GM23338 (cell line): ENCODE data around the gene USH2A.

Experiments used
- CREB1 ChIP-seq: fragments of 250-450 bp; sonication (Bioruptor Pico); IDR thresholded peaks from 2 replicates; pipeline ENCODE4 v1.5.0; 2020; ENCODE audit warnings: low read depth, mild to moderate bottlenecking, moderate library complexity
- EZH2 ChIP-seq: fragments of 200-600 bp; sonication (generic); IDR thresholded peaks from one replicate; pipeline ENCODE4 v1.8.0; 2017; ENCODE audit warnings: antibody characterized with exemption, mild to moderate bottlenecking, low read depth; ENCODE audit not compliant: unreplicated experiment
- POLR2AphosphoS5 ChIP-seq: IDR thresholded peaks from 2 replicates; pipeline ENCODE4 v1.6.1; 2016; ENCODE audit warnings: antibody characterized with exemption, low read depth
- STAT1 ChIP-seq: IDR thresholded peaks from one replicate; pipeline ENCODE4 v1.6.1; 2016; ENCODE audit warnings: antibody characterized with exemption; ENCODE audit not compliant: unreplicated experiment
- TF ChIP-seq, protein P1 (sequence below), 2 experiments: fragments of 200-600 bp in 1 of 2; sonication (generic) in 1 of 2; conservative IDR thresholded peaks; 2 replicates each; pipeline versions ENCODE4 v1.5.1 to v1.6.1; 2016 to 2017; ENCODE audit warnings: antibody characterized with exemption in 2 of 2, low read depth in 2 of 2, mild to moderate bottlenecking in 2 of 2, moderate library complexity in 1 of 2
- TF ChIP-seq, protein P2 (sequence below): IDR thresholded peaks from one replicate; pipeline ENCODE4 v1.6.1; 2018; ENCODE audit warnings: antibody characterized with exemption; ENCODE audit not compliant: unreplicated experiment
- TF ChIP-seq, protein P3 (sequence below): IDR thresholded peaks from 2 replicates; pipeline ENCODE4 v1.6.1; 2016; ENCODE audit warnings: antibody characterized with exemption

DNA sequence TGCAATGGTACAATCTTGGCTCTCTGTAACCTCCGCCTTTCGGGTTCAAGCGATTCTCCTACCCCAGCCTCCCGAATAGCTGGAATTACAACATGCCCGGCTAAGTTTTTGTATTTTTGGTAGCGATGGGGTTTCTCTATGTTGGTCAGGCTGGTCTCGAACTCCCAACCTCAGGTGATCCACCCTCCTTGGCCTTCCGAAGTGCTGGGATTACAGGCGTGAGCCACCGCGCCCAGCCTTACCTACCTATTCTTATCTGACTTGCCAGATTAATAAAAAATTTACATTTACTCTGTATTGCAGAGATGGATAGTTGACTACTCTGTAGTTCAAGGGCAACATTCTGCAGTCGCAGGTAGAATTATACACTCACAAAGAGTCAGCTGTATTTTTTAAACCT is 496.6 kb downstream of the USH2A start:
- TF ChIP-seq, protein P1, sequence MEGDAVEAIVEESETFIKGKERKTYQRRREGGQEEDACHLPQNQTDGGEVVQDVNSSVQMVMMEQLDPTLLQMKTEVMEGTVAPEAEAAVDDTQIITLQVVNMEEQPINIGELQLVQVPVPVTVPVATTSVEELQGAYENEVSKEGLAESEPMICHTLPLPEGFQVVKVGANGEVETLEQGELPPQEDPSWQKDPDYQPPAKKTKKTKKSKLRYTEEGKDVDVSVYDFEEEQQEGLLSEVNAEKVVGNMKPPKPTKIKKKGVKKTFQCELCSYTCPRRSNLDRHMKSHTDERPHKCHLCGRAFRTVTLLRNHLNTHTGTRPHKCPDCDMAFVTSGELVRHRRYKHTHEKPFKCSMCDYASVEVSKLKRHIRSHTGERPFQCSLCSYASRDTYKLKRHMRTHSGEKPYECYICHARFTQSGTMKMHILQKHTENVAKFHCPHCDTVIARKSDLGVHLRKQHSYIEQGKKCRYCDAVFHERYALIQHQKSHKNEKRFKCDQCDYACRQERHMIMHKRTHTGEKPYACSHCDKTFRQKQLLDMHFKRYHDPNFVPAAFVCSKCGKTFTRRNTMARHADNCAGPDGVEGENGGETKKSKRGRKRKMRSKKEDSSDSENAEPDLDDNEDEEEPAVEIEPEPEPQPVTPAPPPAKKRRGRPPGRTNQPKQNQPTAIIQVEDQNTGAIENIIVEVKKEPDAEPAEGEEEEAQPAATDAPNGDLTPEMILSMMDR (conservative IDR thresholded peaks at IDR 0.05; ENCODE audit: low read depth in 2 of 2), result no peak
- no peak for TF ChIP-seq STAT1
- TF ChIP-seq, protein P2, sequence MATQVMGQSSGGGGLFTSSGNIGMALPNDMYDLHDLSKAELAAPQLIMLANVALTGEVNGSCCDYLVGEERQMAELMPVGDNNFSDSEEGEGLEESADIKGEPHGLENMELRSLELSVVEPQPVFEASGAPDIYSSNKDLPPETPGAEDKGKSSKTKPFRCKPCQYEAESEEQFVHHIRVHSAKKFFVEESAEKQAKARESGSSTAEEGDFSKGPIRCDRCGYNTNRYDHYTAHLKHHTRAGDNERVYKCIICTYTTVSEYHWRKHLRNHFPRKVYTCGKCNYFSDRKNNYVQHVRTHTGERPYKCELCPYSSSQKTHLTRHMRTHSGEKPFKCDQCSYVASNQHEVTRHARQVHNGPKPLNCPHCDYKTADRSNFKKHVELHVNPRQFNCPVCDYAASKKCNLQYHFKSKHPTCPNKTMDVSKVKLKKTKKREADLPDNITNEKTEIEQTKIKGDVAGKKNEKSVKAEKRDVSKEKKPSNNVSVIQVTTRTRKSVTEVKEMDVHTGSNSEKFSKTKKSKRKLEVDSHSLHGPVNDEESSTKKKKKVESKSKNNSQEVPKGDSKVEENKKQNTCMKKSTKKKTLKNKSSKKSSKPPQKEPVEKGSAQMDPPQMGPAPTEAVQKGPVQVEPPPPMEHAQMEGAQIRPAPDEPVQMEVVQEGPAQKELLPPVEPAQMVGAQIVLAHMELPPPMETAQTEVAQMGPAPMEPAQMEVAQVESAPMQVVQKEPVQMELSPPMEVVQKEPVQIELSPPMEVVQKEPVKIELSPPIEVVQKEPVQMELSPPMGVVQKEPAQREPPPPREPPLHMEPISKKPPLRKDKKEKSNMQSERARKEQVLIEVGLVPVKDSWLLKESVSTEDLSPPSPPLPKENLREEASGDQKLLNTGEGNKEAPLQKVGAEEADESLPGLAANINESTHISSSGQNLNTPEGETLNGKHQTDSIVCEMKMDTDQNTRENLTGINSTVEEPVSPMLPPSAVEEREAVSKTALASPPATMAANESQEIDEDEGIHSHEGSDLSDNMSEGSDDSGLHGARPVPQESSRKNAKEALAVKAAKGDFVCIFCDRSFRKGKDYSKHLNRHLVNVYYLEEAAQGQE, result no peak
- no peak for TF ChIP-seq EZH2
- TF ChIP-seq CREB1 (CRISPR knock-in tag), result no peak
- TF ChIP-seq POLR2AphosphoS5, result no peak
- TF ChIP-seq, protein P3, sequence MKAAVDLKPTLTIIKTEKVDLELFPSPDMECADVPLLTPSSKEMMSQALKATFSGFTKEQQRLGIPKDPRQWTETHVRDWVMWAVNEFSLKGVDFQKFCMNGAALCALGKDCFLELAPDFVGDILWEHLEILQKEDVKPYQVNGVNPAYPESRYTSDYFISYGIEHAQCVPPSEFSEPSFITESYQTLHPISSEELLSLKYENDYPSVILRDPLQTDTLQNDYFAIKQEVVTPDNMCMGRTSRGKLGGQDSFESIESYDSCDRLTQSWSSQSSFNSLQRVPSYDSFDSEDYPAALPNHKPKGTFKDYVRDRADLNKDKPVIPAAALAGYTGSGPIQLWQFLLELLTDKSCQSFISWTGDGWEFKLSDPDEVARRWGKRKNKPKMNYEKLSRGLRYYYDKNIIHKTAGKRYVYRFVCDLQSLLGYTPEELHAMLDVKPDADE, result no peak
